Measurements from ENCODE around the gene ZMYND10. TPM values are rescaled to one million over a fixed set of nuclear protein-coding genes. Genes with fewer than 3 reads are reported as not detected.
A peak's percentile ranks its signal among the peaks of the same experiment; 100 is the strongest.

Gene ZMYND10
- total and polyA plus RNA-seq, 9 of the 15 experiments (the other 6 are each of a cell fraction or from before 2014, with no cell fraction given): 0.20 to 2.8 (median 0.70) TPM

GRCh38 chr3:50299929-50300680 is 45.4 kb downstream of the ZMYND10 start (continued):
- TF ChIP-seq EHMT2 (IDR thresholded peaks at IDR 0.05) (no peak), POLR2G (IDR thresholded peaks at IDR 0.05; ENCODE audit: low read depth, low read length) (peak; percentile 42; the same call in 1 of the 2 replicates), GMEB1 (CRISPR knock-in tag; IDR thresholded peaks at IDR 0.05) (no peak), ZNF668 (CRISPR knock-in tag; IDR thresholded peaks at IDR 0.05) (no peak), ZNF551 (CRISPR knock-in tag; IDR thresholded peaks at IDR 0.05) (no peak), E2F1 (CRISPR knock-in tag; IDR thresholded peaks at IDR 0.05) (no peak), EGR1 (conservative IDR thresholded peaks at IDR 0.05) (no peak), KDM5B (IDR thresholded peaks at IDR 0.05; ENCODE audit: insufficient replicate concordance, low read depth, low read length) (peak; percentile 52), SP1 (CRISPR knock-in tag; IDR thresholded peaks at IDR 0.05) (0 out of 2 replicates have a peak, but pooled peaks have one; percentile 10), USF1 (CRISPR knock-in tag; IDR thresholded peaks at IDR 0.05) (peak; percentile 4; the same call in 1 of the 2 replicates), TAL1 (IDR thresholded peaks at IDR 0.05) (no peak), MTA3 (IDR thresholded peaks at IDR 0.05; ENCODE audit: borderline replicate concordance) (no peak), PTBP1 (IDR thresholded peaks at IDR 0.05; ENCODE audit: low read depth, low read length) (no peak), KAT8 (IDR thresholded peaks at IDR 0.05; ENCODE audit: low read depth) (no peak), KDM1A (IDR thresholded peaks at IDR 0.05) (peak in 1 of 2 experiments; percentile 51; a peak in 1 of 4 replicates), SRSF9 (IDR thresholded peaks at IDR 0.05; ENCODE audit: borderline replicate concordance, low read depth, low read length) (no peak), NFE2 (IDR thresholded peaks at IDR 0.05; ENCODE audit: low read depth) (peak; percentile 70; the same call in 1 of the 2 replicates), HNRNPL (IDR thresholded peaks at IDR 0.05; ENCODE audit: low read depth, low read length) (no peak), ZHX1 (conservative IDR thresholded peaks at IDR 0.05; ENCODE audit: low read length) (no peak), UBTF (IDR thresholded peaks at IDR 0.05; ENCODE audit: borderline replicate concordance in 1 of 2, low read depth in 2 of 2, low read length in 2 of 2) (no peak)

All from K562 (cell line).